RPMI8226 (cell line): Measurements from ENCODE around the gene ANKRD9.

Experiments
- DNase-seq: peaks from one replicate; pipeline ENCODE4 v3.0.0-alpha.2; 2015

The ANKRD9 gene

GRCh38 chr14:102512793-102513300 lies 3.3 kb upstream of the ANKRD9 start:
- no peak for DNase-seq

GRCh38 chr14:102511538-102511937 lies 2.0 kb upstream of the ANKRD9 start:
- no peak for DNase-seq

GRCh38 chr14:102510616-102511520 lies 1.3 kb upstream of the ANKRD9 start:
- no peak for DNase-seq

GRCh38 chr14:102508774-102509745 lies 516 bp downstream of the ANKRD9 start:
- DNase-seq: peak; percentile 5

- no peak for DNase-seq
Observed at GRCh38 chr14:102508410-102508773, 1.2 kb downstream of the ANKRD9 start.

GRCh38 chr14:102507857-102508312 lies 1.7 kb downstream of the ANKRD9 start:
- no peak for DNase-seq

- DNase-seq: no peak
Observed at GRCh38 chr14:102507081-102507856, 2.3 kb downstream of the ANKRD9 start.

GRCh38 chr14:102506626-102506925 lies 3.0 kb downstream of the ANKRD9 start:
- no peak for DNase-seq

- DNase-seq: no peak
Observed at GRCh38 chr14:102505775-102506625, 3.6 kb downstream of the ANKRD9 start.

GRCh38 chr14:102505000-102505619 lies 4.5 kb downstream of the ANKRD9 start:
- DNase-seq: no peak

GRCh38 chr14:102504328-102504999 lies 5.1 kb downstream of the ANKRD9 start:
- DNase-seq: no peak

- DNase-seq: no peak
Observed at GRCh38 chr14:102503641-102504327, 5.8 kb downstream of the ANKRD9 start.

- DNase-seq: no peak
Observed at GRCh38 chr14:102502571-102502970, 7.0 kb downstream of the ANKRD9 start.

- no peak for DNase-seq
Observed at GRCh38 chr14:102501751-102502315, 7.7 kb downstream of the ANKRD9 start.

GRCh38 chr14:102500713-102501112 lies 8.9 kb downstream of the ANKRD9 start:
- DNase-seq: no peak

GRCh38 chr14:102500158-102500662 lies 9.4 kb downstream of the ANKRD9 start:
- peak; percentile 19 for DNase-seq

GRCh38 chr14:102499401-102500157 lies 10.0 kb downstream of the ANKRD9 start:
- no peak for DNase-seq

GRCh38 chr14:102498678-102499265 lies 10.8 kb downstream of the ANKRD9 start:
- no peak for DNase-seq
